ENCODE results near the gene BPTF. TPM values are rescaled to one million over a fixed set of nuclear protein-coding genes. Genes with fewer than 3 reads are reported as not detected.
"Not testable (repeated sequence)": the region's sequence is repeated elsewhere in the genome, so short reads cannot be mapped to it uniquely, and the experiment has no call there.

Gene BPTF
- total RNA-seq, 4 donors from 2014 or later, result 29.3 to 43.9 (median 38.1) TPM

GRCh38 chr17:67838538-67838937, 13.2 kb downstream of the BPTF start:
- Histone ChIP-seq H3K27ac (no peak overlapping the region), H3K27me3 (no peaks in the 10 kb centered on the region), H3K4me3 (no peak overlapping the region), H3K9me3 (no peaks in the 10 kb centered on the region), H3K36me3 (no peaks in the 10 kb centered on the region), H3K4me1 (peaks cover 30 to 51% of the 10 kb centered on the region in 2 donors)
- in situ Hi-C loops (cut with MboI; ENCODE audit: low sequenced_read_pairs in 4 of 4), result loop anchor here in 1 of 4 donors (25.0 kb wide), 1 partner anchor 476 kb away; the partner anchor contains the start of gene PSMD12
- intact Hi-C loops (cut with DNase I; ENCODE audit: low total_unique reads), result no loop called here
- ATAC-seq, result no peak
- DNase-seq, result no peak
- TF ChIP-seq CTCF (IDR thresholded peaks at IDR 0.05 in 4 of 5, conservative IDR thresholded peaks at IDR 0.05 in 1 of 5), result no peak
- TF ChIP-seq POLR2A (IDR thresholded peaks at IDR 0.05), result no peak

- Histone ChIP-seq H3K4me3 (no peak overlapping the region), H3K36me3 (no peaks in the 10 kb centered on the region), H3K27me3 (no peaks in the 10 kb centered on the region), H3K4me1 (peaks cover 9 to 26% of the 10 kb centered on the region in 2 donors), H3K9me3 (no peaks in the 10 kb centered on the region), H3K27ac (no peak overlapping the region)
- DNase-seq (no peak), ATAC-seq (no peak)
- in situ Hi-C loops (cut with MboI; ENCODE audit: low sequenced_read_pairs in 4 of 4) (loop anchor here in 1 of 4 donors (25.0 kb wide), 1 partner anchor 480 kb away; the partner anchor contains the start of gene PSMD12), intact Hi-C loops (cut with DNase I; ENCODE audit: low total_unique reads) (no loop called here)
- TF ChIP-seq CTCF (IDR thresholded peaks at IDR 0.05 in 4 of 5, conservative IDR thresholded peaks at IDR 0.05 in 1 of 5) (no peak), POLR2A (IDR thresholded peaks at IDR 0.05) (no peak)
Observed at GRCh38 chr17:67841992-67842391, 16.7 kb downstream of the BPTF start.

- ATAC-seq (no peak), DNase-seq (no peak)
- Histone ChIP-seq H3K36me3 (no peaks in the 10 kb centered on the region), H3K4me1 (peaks cover 7 to 24% of the 10 kb centered on the region in 2 donors), H3K9me3 (no peaks in the 10 kb centered on the region), H3K4me3 (no peak overlapping the region), H3K27ac (no peak overlapping the region), H3K27me3 (no peaks in the 10 kb centered on the region)
- intact Hi-C loops (cut with DNase I; ENCODE audit: low total_unique reads) (no loop called here), in situ Hi-C loops (cut with MboI; ENCODE audit: low sequenced_read_pairs in 4 of 4) (loop anchor here in 1 of 4 donors (25.0 kb wide), 1 partner anchor 480 kb away; the partner anchor contains the start of gene PSMD12)
- TF ChIP-seq CTCF (IDR thresholded peaks at IDR 0.05 in 4 of 5, conservative IDR thresholded peaks at IDR 0.05 in 1 of 5), result no peak
- no peak for TF ChIP-seq POLR2A (IDR thresholded peaks at IDR 0.05)
Observed at GRCh38 chr17:67842648-67843047, 17.3 kb downstream of the BPTF start.

GRCh38 chr17:67845374-67845773, 20.1 kb downstream of the BPTF start:
- Histone ChIP-seq H3K4me3 (no peak overlapping the region), H3K9me3 (no peaks in the 10 kb centered on the region), H3K36me3 (no peaks in the 10 kb centered on the region), H3K4me1 (peaks cover 2 to 19% of the 10 kb centered on the region in 2 donors), H3K27ac (no peak overlapping the region), H3K27me3 (no peaks in the 10 kb centered on the region)
- in situ Hi-C loops (cut with MboI; ENCODE audit: low sequenced_read_pairs in 4 of 4), result loop anchor here in 1 of 4 donors (25.0 kb wide), 1 partner anchor 483 kb away; the partner anchor contains the start of gene PSMD12
- ATAC-seq, result no peak
- no peak for TF ChIP-seq CTCF (IDR thresholded peaks at IDR 0.05 in 4 of 5, conservative IDR thresholded peaks at IDR 0.05 in 1 of 5)
- no peak for TF ChIP-seq POLR2A (IDR thresholded peaks at IDR 0.05)
- no peak for DNase-seq
- intact Hi-C loops (cut with DNase I; ENCODE audit: low total_unique reads), result no loop called here

DNA sequence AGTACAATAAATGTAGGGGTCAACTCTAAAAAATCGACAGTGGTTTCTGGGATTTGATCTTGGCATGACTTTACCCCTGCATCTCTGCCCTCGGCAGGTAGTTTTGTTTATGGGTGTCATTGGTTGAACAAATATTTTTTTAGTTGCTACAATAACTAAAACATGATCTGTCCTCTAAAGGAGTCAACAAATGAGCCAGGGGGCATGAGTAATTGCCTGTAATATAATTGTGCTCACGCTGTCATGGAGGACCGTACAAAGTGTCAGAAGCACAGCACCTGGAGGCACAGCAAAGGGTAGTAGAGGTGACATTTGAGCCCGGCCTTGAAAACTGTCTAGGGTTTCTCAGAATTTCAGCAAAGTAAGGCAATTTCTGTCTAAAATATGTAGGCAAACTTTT, 22.9 kb downstream of the BPTF start:
- Histone ChIP-seq H3K27ac (peak overlapping the region in 1 of 4 donors; percentile 3), H3K4me1 (peaks cover 14 to 16% of the 10 kb centered on the region in 2 donors)
- DNase-seq; intact Hi-C loops (cut with DNase I; ENCODE audit: low total_unique reads); H3K36me3 ChIP-seq; ATAC-seq; H3K9me3 ChIP-seq; H3K27me3 ChIP-seq; H3K4me3 ChIP-seq: not testable (repeated sequence)
- in situ Hi-C loops (cut with MboI; ENCODE audit: low sequenced_read_pairs in 4 of 4), result loop anchor here in 1 of 4 donors (25.0 kb wide), 1 partner anchor 486 kb away; the partner anchor contains the start of gene PSMD12

DNA sequence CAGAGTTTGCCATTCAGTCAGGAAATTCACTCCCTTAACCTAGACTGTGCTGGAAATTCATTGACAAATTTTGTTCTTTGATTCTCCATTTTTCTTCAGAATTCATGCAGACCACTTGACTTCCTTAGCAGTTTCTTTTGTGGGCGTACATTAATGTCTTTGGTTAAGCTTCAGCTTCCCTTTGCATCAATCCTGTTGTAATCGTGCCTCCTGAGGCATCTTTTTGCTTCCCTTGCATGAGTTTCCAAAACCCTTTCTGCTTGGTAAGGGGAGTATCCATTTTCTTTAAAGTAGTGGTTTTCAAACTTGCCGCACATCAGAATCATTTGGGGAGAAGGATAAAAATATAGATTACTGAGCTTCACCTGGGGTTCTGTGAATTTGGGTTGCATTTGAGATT, 23.5 kb downstream of the BPTF start:
- H3K27ac ChIP-seq; H3K36me3 ChIP-seq; DNase-seq; H3K27me3 ChIP-seq; ATAC-seq; H3K9me3 ChIP-seq; intact Hi-C loops (cut with DNase I; ENCODE audit: low total_unique reads); H3K4me3 ChIP-seq: not testable (repeated sequence)
- H3K4me1 ChIP-seq, result peaks cover 14 to 16% of the 10 kb centered on the region in 2 donors
- in situ Hi-C loops (cut with MboI; ENCODE audit: low sequenced_read_pairs in 4 of 4), result loop anchor here in 1 of 4 donors (25.0 kb wide), 1 partner anchor 487 kb away; the partner anchor contains the start of gene PSMD12
